ENCODE results near the gene COL4A3. TPM values are rescaled to one million over a fixed set of nuclear protein-coding genes. Genes with fewer than 3 reads are reported as not detected.

Gene COL4A3
- total RNA-seq, 4 donors from 2014 or later = under 0.01 to 67.7 (median 10.2) TPM

DNA sequence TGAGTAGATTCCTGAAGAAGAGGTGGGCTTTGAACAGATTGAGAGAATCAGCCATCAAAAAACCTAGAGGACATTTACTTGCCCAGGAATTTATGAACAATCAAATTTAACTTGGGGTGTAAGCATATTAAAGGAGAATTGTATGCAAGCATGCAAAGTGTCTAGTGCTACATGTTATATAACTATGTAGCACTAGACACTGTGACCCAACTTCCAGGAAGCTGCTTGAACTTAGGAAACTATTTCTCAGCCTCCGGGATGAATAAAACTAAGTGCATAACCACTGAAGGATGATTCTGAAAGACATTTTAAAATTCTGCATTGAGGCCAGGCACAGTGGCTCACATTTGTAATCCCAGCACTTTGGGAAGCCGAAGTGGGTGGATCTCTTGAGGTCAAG, 173.0 kb downstream of the COL4A3 start:
- Histone ChIP-seq H3K36me3 (peaks cover 0 to 33% (median 0%) of the 10 kb centered on the region in 3 donors), H3K27ac (no peak overlapping the region), H3K4me1 (no peaks in the 10 kb centered on the region), H3K27me3 (no peaks in the 10 kb centered on the region), H3K4me3 (no peak overlapping the region), H3K9me3 (no peaks in the 10 kb centered on the region)
- TF ChIP-seq, protein P1, sequence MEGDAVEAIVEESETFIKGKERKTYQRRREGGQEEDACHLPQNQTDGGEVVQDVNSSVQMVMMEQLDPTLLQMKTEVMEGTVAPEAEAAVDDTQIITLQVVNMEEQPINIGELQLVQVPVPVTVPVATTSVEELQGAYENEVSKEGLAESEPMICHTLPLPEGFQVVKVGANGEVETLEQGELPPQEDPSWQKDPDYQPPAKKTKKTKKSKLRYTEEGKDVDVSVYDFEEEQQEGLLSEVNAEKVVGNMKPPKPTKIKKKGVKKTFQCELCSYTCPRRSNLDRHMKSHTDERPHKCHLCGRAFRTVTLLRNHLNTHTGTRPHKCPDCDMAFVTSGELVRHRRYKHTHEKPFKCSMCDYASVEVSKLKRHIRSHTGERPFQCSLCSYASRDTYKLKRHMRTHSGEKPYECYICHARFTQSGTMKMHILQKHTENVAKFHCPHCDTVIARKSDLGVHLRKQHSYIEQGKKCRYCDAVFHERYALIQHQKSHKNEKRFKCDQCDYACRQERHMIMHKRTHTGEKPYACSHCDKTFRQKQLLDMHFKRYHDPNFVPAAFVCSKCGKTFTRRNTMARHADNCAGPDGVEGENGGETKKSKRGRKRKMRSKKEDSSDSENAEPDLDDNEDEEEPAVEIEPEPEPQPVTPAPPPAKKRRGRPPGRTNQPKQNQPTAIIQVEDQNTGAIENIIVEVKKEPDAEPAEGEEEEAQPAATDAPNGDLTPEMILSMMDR (IDR thresholded peaks at IDR 0.05) = no peak
- TF ChIP-seq POLR2A (IDR thresholded peaks at IDR 0.05) = no peak
- DNase-seq = no peak

DNA sequence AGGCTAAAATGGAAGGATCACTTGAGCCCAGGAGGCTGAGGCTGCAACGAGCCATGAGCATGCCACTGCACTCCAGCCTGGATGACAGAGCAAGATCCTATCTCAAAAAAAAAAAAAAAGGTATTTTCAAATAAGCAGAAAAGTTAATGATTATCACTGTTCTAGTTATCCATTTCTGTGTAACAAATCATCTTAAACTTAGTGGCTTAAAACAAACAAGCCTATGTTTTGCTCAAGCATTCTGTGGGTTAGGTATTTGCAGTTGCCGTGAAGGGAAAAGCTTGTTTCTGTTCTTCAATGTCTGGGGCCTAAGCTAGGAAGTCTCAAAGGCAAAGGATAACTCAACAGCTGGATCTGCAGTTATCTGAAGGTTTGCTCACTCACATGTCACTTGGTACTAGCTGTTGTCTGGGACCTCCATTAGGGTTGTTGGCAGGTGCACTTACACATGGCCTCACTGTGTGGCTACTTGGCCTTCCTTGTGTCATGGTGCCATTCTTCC, 174.7 kb downstream of the COL4A3 start:
- Histone ChIP-seq H3K4me1 (no peaks in the 10 kb centered on the region), H3K27ac (no peak overlapping the region), H3K9me3 (no peaks in the 10 kb centered on the region), H3K36me3 (peaks cover 0 to 41% (median 0%) of the 10 kb centered on the region in 3 donors), H3K4me3 (no peak overlapping the region), H3K27me3 (no peaks in the 10 kb centered on the region)
- no peak for DNase-seq
- TF ChIP-seq POLR2A (IDR thresholded peaks at IDR 0.05) = no peak
- TF ChIP-seq, protein P1 (IDR thresholded peaks at IDR 0.05) = no peak

DNA sequence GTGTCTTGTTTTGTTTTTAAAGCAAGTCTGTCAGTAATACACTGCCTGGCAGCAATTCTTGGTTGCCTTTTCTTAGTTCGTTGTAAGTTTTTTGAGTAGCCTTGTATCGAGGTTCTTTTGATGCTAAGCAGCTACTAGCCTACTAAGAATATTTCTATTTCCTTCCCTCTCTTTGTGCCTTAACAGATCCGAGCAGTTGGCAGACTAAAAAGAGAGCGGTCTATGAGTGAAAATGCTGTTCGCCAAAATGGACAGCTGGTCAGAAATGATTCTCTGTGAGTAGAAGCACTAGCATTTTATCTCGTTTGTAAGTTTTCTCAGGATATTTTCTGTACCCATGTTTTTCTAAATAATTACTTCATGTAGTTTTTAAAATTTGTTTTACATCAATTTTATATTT, 175.7 kb downstream of the COL4A3 start:
- DNase-seq = no peak
- Histone ChIP-seq H3K27ac (no peak overlapping the region), H3K36me3 (peaks cover 0 to 31% (median 0%) of the 10 kb centered on the region in 3 donors), H3K4me3 (no peak overlapping the region), H3K27me3 (no peaks in the 10 kb centered on the region), H3K9me3 (no peaks in the 10 kb centered on the region), H3K4me1 (no peaks in the 10 kb centered on the region)
- no peak for TF ChIP-seq POLR2A (IDR thresholded peaks at IDR 0.05)
- TF ChIP-seq, protein P1 (IDR thresholded peaks at IDR 0.05) = no peak

DNA sequence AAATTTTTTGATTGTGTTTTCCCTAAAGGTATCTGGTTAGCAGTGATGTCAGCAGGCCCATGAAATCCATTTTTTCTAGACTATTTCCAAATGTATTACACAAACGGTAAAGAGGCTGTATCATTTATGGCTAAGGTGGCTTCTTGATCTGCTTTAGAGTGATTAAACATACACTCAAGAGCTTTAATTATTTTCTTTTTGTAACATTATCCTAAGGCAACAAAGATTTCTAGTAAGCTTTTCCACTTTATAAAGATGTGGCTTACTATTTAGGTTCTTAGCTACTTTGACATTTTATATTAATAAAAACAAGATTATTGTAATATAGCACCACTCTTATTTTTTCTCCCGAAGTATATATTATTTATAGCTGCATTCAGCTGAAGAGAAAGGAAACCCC, 177.1 kb downstream of the COL4A3 start:
- H3K27ac ChIP-seq = no peak overlapping the region
- no peaks in the 10 kb centered on the region for H3K9me3 ChIP-seq
- no peaks in the 10 kb centered on the region for H3K4me1 ChIP-seq
- H3K36me3 ChIP-seq = peaks cover 0 to 24% (median 0%) of the 10 kb centered on the region in 3 donors
- TF ChIP-seq, protein P1 (IDR thresholded peaks at IDR 0.05) = no peak
- TF ChIP-seq POLR2A (IDR thresholded peaks at IDR 0.05) = no peak
- no peak for DNase-seq
- H3K27me3 ChIP-seq = no peaks in the 10 kb centered on the region
- no peak overlapping the region for H3K4me3 ChIP-seq

DNA sequence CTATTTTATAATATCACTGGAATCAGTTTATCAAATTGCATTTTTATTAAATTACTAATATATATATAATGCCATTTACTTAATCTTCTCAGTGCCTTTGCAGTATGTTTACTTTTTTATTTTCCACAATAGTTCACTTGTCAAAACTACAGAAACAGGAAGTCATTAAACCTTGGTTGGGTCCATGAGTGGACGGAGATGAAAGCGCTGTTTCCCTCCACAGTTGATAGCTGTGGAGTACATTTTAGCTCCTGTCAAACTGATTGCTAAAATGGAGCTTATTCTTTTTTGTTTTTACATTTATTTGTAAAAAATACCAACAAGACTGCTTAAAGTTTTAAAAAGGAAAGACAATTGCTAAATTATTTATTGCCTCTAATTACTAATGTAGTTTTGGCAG, 179.8 kb downstream of the COL4A3 start:
- Histone ChIP-seq H3K4me1 (no peaks in the 10 kb centered on the region), H3K36me3 (peaks cover 0 to 38% (median 0%) of the 10 kb centered on the region in 3 donors), H3K4me3 (no peak overlapping the region), H3K27ac (no peak overlapping the region), H3K27me3 (no peaks in the 10 kb centered on the region), H3K9me3 (no peaks in the 10 kb centered on the region)
- DNase-seq = no peak
- TF ChIP-seq POLR2A (IDR thresholded peaks at IDR 0.05) = no peak
- TF ChIP-seq, protein P1 (IDR thresholded peaks at IDR 0.05) = no peak

DNA sequence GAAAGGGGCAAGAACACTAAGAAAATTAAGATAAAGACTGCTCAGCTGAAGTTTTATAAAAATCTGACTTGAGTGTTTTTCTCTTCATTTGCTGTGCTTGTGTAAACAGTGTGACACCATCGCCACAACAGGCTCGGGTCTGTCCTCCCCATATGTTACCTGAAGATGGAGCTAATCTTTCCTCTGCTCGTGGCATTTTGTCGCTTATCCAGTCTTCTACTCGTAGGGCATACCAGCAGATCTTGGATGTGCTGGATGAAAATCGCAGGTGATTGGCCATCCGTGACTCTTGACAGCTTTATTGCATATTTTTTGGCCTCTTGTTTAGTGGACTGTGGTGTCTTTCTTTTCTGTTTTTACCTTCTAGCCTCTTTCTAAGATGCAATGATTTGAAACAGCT, 182.7 kb downstream of the COL4A3 start:
- H3K36me3 ChIP-seq = peaks cover 0 to 46% (median 0%) of the 10 kb centered on the region in 3 donors
- no peak for DNase-seq

More for the DNA sequence above, 182.7 kb downstream of the COL4A3 start:
- no peak overlapping the region for H3K4me3 ChIP-seq
- TF ChIP-seq POLR2A (IDR thresholded peaks at IDR 0.05) = no peak
- TF ChIP-seq, protein P1 (IDR thresholded peaks at IDR 0.05) = no peak
- no peaks in the 10 kb centered on the region for H3K9me3 ChIP-seq
- no peaks in the 10 kb centered on the region for H3K27me3 ChIP-seq
- H3K4me1 ChIP-seq = no peaks in the 10 kb centered on the region
- H3K27ac ChIP-seq = no peak overlapping the region

Data from Peyer's patch (tissue), 4 donors.